HL-60 (cell line): ENCODE measurements around the gene ERICH4.

Experiments used
- GABPA ChIP-seq: IDR thresholded peaks from 2 replicates; pipeline ENCODE4 v1.6.1; 2012; ENCODE audit warnings: low read depth
- POLR2AphosphoS5 ChIP-seq: IDR thresholded peaks from 2 replicates; pipeline ENCODE4 v1.6.1; 2012; ENCODE audit warnings: low read depth
- TF ChIP-seq, protein P1 (sequence below): IDR thresholded peaks from one replicate; pipeline ENCODE4 v1.5.1; 2011; ENCODE audit warnings: low read length, control low read depth, inconsistent platforms; ENCODE audit not compliant: insufficient read depth

DNA sequence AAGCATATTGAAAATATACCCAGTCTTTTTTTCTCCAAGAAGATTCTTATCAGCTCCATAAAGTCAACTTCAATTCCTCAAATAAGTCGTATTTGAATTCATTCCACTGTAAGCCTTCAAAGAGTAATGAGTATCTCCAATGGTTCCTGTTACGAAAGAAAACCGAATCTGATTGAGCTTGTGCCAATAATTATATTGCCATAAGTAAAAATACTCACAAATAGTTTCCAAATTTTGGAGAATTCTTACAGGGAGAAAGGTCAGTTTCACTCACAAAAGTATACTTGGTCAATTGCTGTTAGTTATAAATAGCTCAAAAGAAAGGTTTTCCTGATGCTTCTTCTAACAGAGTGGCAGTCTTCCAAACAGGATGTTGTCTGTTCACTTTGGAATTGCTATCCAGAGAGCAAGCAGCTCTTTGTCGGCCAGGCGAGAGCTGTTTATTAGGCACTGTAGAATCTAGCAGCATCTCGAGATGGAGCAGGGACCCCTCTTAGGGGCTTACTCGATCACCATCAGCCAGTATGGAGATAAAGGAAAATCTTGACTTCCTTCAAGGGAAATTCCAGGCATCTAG, 13.5 kb downstream of the ERICH4 start:
- TF ChIP-seq, protein P1, sequence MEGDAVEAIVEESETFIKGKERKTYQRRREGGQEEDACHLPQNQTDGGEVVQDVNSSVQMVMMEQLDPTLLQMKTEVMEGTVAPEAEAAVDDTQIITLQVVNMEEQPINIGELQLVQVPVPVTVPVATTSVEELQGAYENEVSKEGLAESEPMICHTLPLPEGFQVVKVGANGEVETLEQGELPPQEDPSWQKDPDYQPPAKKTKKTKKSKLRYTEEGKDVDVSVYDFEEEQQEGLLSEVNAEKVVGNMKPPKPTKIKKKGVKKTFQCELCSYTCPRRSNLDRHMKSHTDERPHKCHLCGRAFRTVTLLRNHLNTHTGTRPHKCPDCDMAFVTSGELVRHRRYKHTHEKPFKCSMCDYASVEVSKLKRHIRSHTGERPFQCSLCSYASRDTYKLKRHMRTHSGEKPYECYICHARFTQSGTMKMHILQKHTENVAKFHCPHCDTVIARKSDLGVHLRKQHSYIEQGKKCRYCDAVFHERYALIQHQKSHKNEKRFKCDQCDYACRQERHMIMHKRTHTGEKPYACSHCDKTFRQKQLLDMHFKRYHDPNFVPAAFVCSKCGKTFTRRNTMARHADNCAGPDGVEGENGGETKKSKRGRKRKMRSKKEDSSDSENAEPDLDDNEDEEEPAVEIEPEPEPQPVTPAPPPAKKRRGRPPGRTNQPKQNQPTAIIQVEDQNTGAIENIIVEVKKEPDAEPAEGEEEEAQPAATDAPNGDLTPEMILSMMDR, result no peak
- no peak for TF ChIP-seq POLR2AphosphoS5
- TF ChIP-seq GABPA, result no peak
